GM21529 (cell line): Measurements from ENCODE around the gene NEFH.
A peak's percentile ranks its signal among the peaks of the same experiment; 100 is the strongest.
"Not testable (repeated sequence)": the region's sequence is repeated elsewhere in the genome, so short reads cannot be mapped to it uniquely, and the experiment has no call there.

Experiments
- ATAC-seq: cut with Tn5 transposase; IDR thresholded peaks from one replicate; pipeline ENCODE4 v1.9.1; 2021; ENCODE audit not compliant: unreplicated experiment

NEFH gene

GRCh38 chr22:29463629-29464028, 16.4 kb upstream of the NEFH start:
- ATAC-seq: no peak

- no peak for ATAC-seq
Measured at GRCh38 chr22:29464581-29464980, 15.4 kb upstream of the NEFH start.

- ATAC-seq: no peak
Measured at GRCh38 chr22:29469755-29470154, 10.3 kb upstream of the NEFH start.

- no peak for ATAC-seq
Measured at GRCh38 chr22:29470159-29470855, 9.7 kb upstream of the NEFH start.

GRCh38 chr22:29473001-29473400, 7.0 kb upstream of the NEFH start:
- no peak for ATAC-seq

GRCh38 chr22:29475550-29475949, 4.5 kb upstream of the NEFH start:
- peak; percentile 61 for ATAC-seq

- ATAC-seq: no peak
Measured at GRCh38 chr22:29476116-29476515, 3.9 kb upstream of the NEFH start.

- ATAC-seq: no peak
Measured at GRCh38 chr22:29477723-29478318, 2.2 kb upstream of the NEFH start.

- ATAC-seq: no peak
Measured at GRCh38 chr22:29478326-29479276, 1.4 kb upstream of the NEFH start.

- no peak for ATAC-seq
Measured at GRCh38 chr22:29480262-29480511, 169 bp downstream of the NEFH start.

- no peak for ATAC-seq
Measured at GRCh38 chr22:29480512-29481264, 670 bp downstream of the NEFH start.

GRCh38 chr22:29481265-29482000, 1.4 kb downstream of the NEFH start:
- no peak for ATAC-seq

GRCh38 chr22:29482253-29482652, 2.2 kb downstream of the NEFH start:
- no peak for ATAC-seq

GRCh38 chr22:29482726-29483125, 2.7 kb downstream of the NEFH start:
- ATAC-seq: no peak

- ATAC-seq: no peak
Measured at GRCh38 chr22:29483254-29483653, 3.2 kb downstream of the NEFH start.

- ATAC-seq: no peak
Measured at GRCh38 chr22:29484642-29485041, 4.6 kb downstream of the NEFH start.

- no peak for ATAC-seq
Measured at GRCh38 chr22:29485448-29485847, 5.4 kb downstream of the NEFH start.

- ATAC-seq: no peak
Measured at GRCh38 chr22:29487426-29487986, 7.5 kb downstream of the NEFH start.

GRCh38 chr22:29489127-29489780, 9.2 kb downstream of the NEFH start:
- ATAC-seq: not testable (repeated sequence)

GRCh38 chr22:29491012-29491411, 11.0 kb downstream of the NEFH start:
- no peak for ATAC-seq
